Measurements from ENCODE around the gene HOXB1. TPM values are rescaled to one million over a fixed set of nuclear protein-coding genes. Genes with fewer than 3 reads are reported as not detected.

The HOXB1 gene
- not detected for total RNA-seq (ENCODE audit: unreplicated experiment)
- long read RNA-seq = 0 reads

- no peak within 1 kb of the TSS for H3K27ac Mint-ChIP-seq (ENCODE audit: unreplicated experiment)
- no peak for DNase-seq (ENCODE audit: low spot score)
- no peak within 1 kb of the TSS for H3K4me3 Mint-ChIP-seq (ENCODE audit: unreplicated experiment)
- peaks cover 24% of the 10 kb centered on the region for H3K27me3 Mint-ChIP-seq (ENCODE audit: unreplicated experiment)
- TF ChIP-seq CTCF (IDR thresholded peaks at IDR 0.05; ENCODE audit: unreplicated experiment) = no peak
- no peaks in the 10 kb centered on the region for H3K9me3 Mint-ChIP-seq (ENCODE audit: unreplicated experiment)
- H3K4me1 Mint-ChIP-seq (ENCODE audit: unreplicated experiment) = peaks cover 14% of the 10 kb centered on the region
- H3K36me3 Mint-ChIP-seq (ENCODE audit: low read depth, unreplicated experiment) = no peaks in the 10 kb centered on the region
Measured at GRCh38 chr17:48530887-48531272, at the start of gene HOXB1. Gene HOXB1, minus strand, starts transcription at chr17:48531011. Its CDS starts 107 bp downstream, at chr17:48530904.

DNA sequence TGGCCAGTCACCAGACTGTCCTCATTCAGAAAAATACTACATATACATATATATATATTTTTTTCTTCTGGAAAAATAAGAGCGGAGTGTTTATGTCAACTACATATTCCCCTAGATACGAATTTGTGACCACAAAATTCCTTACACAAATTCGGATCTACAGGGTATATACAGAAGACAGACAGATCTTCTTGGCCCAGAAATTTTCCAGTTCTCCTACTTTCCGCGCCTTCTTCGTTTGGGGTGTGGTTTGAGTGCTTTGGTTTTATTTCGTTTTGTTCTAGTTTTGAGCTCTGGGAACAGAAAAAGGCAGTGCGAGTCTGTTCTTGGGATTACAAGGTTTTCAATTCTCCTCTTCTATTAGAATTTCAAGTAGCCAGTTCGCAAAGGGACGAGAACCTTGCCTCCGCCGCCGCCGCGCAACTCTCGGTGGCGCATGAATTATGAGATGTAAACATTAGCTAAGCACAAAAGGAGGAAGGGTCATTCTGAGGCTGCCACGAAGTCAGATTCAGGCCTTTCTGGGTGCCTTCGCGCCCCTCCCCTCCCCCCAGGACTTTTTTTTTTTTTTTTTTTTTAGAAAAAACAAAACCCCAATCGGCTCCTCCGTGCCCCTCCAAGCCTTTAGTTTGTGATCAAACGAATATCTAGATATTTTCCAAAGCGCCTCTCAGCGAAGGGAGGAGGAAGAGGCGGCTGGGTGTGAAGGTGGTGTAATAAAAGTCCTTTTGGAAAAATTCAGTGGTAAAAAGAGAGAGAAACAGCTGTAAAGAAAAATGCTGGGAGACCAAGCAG is 49.1 kb upstream of the HOXB1 start:
- TF ChIP-seq CTCF (IDR thresholded peaks at IDR 0.05; ENCODE audit: unreplicated experiment) = no peak
- DNase-seq (ENCODE audit: low spot score) = no peak
- Mint-ChIP-seq H3K4me3 (ENCODE audit: unreplicated experiment) (peak overlapping the region; percentile 23), H3K4me1 (ENCODE audit: unreplicated experiment) (peaks cover 52% of the 10 kb centered on the region), H3K27ac (ENCODE audit: unreplicated experiment) (no peak overlapping the region), H3K36me3 (ENCODE audit: low read depth, unreplicated experiment) (no peaks in the 10 kb centered on the region), H3K27me3 (ENCODE audit: unreplicated experiment) (peaks cover 47% of the 10 kb centered on the region), H3K9me3 (ENCODE audit: unreplicated experiment) (no peaks in the 10 kb centered on the region)

- H3K27ac Mint-ChIP-seq (ENCODE audit: unreplicated experiment) = peak overlapping the region; percentile 34
- H3K27me3 Mint-ChIP-seq (ENCODE audit: unreplicated experiment) = peaks cover 46% of the 10 kb centered on the region
- DNase-seq (ENCODE audit: low spot score) = no peak
- H3K9me3 Mint-ChIP-seq (ENCODE audit: unreplicated experiment) = no peaks in the 10 kb centered on the region
- peaks cover 50% of the 10 kb centered on the region for H3K4me1 Mint-ChIP-seq (ENCODE audit: unreplicated experiment)
- no peak for TF ChIP-seq CTCF (IDR thresholded peaks at IDR 0.05; ENCODE audit: unreplicated experiment)
- no peaks in the 10 kb centered on the region for H3K36me3 Mint-ChIP-seq (ENCODE audit: low read depth, unreplicated experiment)
- peak overlapping the region; percentile 90 for H3K4me3 Mint-ChIP-seq (ENCODE audit: unreplicated experiment)
Measured at GRCh38 chr17:48579471-48579759, 48.6 kb upstream of the HOXB1 start.

- no peak for DNase-seq (ENCODE audit: low spot score)
- H3K9me3 Mint-ChIP-seq (ENCODE audit: unreplicated experiment) = no peaks in the 10 kb centered on the region
- no peaks in the 10 kb centered on the region for H3K36me3 Mint-ChIP-seq (ENCODE audit: low read depth, unreplicated experiment)
- TF ChIP-seq CTCF (IDR thresholded peaks at IDR 0.05; ENCODE audit: unreplicated experiment) = no peak
- peaks cover 53% of the 10 kb centered on the region for H3K4me1 Mint-ChIP-seq (ENCODE audit: unreplicated experiment)
- peak overlapping the region; percentile 34 for H3K27ac Mint-ChIP-seq (ENCODE audit: unreplicated experiment)
- peak overlapping the region; percentile 90 for H3K4me3 Mint-ChIP-seq (ENCODE audit: unreplicated experiment)
- H3K27me3 Mint-ChIP-seq (ENCODE audit: unreplicated experiment) = peaks cover 46% of the 10 kb centered on the region
Measured at GRCh38 chr17:48578616-48579470, 48.0 kb upstream of the HOXB1 start.
